GM21619 (cell line): ENCODE results near the gene TCEA2.

Source experiments
- ATAC-seq: cut with Tn5 transposase; IDR thresholded peaks from one replicate; pipeline ENCODE4 v1.9.1; 2021; ENCODE audit not compliant: unreplicated experiment

The TCEA2 gene

DNA sequence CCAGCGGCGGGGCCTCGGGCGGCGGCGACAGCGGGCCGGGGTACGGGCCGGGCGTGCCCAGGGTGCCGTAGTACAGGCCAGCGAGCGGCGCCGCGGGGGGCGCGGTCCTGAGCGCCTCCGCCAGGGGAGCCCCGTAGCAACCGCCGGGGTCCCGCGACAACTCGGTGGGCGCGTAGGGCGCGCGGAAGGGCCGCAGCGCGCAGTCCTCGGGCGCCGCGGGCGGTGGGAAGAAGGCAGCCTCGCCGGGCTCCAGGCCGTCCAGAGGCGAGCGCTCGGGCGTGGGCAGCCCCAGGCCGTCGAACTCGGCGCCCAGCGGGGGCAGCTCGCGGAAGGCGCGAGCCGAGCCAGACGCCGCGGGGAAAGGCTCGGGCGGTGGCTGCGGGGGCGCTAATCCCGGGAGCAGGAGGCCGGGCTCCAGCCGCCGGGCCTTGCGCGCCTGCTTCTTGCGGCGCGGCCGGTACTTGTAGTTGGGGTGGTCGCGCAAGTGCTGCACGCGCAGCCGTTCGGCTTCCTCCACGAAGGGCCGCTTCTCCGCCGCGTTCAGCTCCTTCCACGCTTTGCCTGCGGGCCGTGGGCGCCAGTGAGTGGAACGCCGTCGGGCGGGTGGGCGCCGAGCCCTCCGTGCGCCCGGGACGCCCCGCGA lies 14.5 kb upstream of the TCEA2 start:
- no peak for ATAC-seq

- no peak for ATAC-seq
Observed at GRCh38 chr20:64049060-64049877, 13.7 kb upstream of the TCEA2 start, which contains the start of gene SOX18. Gene SOX18 (minus strand): TSS chr20:64049639. CDS start chr20:64049516, 123 bp downstream.

DNA sequence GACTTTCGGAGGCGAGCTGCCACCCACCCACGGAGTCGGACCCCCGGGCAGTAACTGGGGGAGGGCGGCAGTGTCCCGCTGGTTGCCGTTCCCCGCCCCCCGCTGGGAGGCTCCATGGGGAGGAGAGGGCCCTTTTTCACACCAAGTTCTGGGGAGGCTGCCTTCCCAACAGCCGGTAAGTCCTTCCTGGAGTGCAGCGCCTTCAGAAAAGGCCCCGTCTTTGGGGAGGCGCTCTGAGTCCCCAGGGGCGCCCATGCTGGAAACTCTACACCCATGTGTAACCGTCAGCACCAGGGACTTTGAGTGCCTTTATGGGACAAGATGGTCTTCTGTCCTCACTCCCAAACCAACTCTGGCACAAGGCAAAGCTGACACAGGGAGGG lies 13.1 kb upstream of the TCEA2 start:
- no peak for ATAC-seq

- no peak for ATAC-seq
Observed at GRCh38 chr20:64050261-64051032, 12.6 kb upstream of the TCEA2 start.

- ATAC-seq: no peak
Observed at GRCh38 chr20:64051033-64051452, 12.0 kb upstream of the TCEA2 start.

DNA sequence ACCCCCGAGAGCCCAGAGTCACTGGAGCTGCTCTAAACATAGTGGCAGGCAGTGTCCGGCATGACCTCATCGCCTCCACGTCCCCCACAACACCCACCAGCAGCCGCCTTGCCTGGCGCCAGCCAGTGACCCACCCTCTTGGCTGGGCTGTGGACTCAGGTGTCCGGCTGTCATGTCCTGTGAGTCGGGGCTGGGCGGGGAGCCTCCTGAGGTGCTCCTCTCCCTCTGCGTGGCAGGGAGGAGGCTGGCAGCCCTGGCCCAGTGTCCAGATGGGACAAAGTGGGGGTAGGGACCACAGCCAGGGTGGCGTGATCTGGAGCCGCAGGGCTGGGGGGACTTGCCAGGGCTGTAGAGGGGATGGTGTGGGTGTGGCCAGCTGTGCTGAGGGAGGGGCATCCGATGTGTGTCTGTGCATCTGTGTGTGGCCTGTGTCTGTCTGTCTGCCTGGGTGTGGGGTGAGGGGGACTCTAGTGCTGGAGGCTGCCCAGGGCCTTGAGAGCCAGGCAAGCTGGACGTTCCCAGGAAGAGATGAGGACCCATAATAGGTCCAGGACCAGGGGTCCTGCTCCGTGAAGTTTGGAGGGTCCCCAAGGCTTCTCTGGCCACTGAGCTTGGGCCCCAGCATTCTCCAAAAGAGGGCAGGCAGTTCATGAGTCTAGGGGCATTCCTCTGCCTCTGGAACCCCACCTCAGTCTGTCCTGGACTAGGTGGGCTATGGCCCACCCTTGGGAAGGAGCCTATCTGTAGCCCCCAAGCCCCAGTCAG lies 11.3 kb upstream of the TCEA2 start:
- ATAC-seq: no peak

GRCh38 chr20:64052326-64052722 lies 10.7 kb upstream of the TCEA2 start:
- no peak for ATAC-seq

DNA sequence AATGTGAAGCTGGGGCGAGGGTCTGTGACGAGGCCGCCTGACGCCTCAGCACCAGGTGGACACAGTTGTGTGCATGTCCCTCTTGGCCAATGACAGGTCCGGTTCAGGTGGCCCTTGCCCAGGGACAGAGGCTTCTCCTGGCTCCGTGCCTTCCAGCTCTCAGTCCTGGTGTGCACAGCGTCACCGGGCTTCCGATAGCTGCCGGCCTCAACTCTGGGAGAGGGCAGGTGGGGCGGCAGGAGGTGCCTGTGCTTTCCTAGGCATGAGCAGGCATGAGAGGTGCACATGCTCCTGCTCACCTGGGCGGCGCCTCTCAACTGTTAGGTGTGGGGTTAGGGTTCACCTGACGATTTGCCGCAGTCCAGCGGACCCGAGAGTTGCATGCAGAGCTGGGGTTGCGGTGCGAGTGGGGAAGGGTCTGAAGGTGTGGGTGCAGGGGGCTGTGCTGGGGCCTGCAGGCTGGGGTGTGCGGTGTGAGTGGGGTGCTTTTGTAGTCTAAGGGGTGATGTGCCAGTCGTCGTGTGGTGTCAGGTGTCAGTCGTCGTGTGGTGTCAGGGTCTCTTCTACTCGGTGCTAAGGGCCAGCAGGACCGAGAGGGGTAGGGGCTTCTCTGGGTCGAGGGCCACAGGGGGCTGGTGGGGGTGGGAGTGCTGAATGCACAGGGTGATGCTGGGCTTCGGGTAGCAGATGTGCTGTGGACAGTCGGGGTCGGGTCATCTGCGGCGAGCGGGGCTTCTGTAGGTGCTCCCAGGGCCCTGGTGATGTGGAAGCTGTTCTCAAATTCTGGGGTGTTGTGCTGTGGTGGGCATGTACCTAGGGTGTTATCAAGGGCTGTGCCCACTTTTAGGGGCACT lies 9.8 kb upstream of the TCEA2 start:
- ATAC-seq: no peak

DNA sequence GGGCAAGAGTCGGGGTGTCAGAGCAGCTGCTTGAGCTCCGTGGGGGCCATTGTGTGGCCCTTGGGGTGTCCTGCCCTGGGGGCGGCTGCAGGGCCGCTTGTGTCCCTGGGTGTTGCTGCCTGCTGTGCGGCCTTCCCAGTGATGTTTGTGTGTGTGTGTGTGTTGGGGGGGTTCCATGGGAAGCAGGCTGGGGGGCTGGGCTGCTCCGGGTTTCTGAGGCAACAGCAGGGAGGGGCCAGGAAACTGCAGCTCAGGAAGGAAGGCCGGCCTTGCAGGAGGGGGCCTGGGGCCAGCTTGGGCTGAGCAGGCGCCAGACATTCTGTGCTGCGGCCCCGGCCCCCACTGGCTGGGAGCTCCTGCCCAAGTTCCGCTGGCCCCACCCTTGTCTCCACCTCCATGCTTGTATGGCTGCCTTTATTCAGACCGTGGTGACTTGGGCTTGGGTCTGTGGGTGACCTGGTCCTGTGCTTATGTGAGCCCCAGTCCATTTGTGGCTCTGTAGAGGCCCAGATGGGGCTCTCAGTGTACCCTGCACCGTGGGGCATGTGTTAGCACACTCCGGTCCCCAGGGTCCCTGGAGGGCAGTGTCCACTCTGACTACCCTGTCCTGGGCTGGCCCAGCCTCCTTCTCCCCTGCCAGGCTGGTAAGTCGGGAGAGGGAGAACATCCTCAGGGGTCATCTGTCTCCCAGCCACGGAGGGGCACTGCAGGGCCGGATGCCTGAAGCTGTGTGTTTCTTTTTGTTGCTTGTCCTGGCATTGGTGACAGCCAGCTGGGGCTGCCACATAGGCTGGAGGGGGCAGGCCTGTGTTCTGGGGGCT lies 8.9 kb upstream of the TCEA2 start:
- no peak for ATAC-seq

DNA sequence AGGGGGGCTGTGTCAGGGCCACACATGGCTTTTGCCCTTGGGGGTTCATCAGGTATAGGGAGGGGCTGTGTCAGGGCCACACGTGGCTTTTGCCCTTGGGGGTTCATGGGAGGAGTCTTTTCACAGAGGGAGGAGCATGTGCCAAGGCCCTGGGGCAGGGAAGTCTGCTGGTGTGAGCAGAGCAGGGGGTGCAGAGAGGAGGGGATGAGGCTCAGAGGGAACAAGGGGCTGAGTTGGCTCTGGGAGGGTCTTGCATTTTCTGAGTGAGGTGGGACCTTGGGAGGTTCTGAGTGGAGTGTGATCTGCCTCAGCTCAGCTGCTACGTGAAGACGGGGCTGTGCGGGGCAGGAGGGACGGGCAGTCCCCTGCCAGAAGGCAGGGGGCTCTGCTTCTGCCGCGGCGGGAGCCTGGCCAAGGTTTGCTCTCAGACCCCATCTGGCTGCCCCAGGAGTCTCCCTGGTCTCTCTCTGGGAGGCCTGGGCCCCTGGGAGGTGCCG lies 7.6 kb upstream of the TCEA2 start:
- ATAC-seq: no peak

GRCh38 chr20:64055893-64056638 lies 6.9 kb upstream of the TCEA2 start:
- no peak for ATAC-seq

DNA sequence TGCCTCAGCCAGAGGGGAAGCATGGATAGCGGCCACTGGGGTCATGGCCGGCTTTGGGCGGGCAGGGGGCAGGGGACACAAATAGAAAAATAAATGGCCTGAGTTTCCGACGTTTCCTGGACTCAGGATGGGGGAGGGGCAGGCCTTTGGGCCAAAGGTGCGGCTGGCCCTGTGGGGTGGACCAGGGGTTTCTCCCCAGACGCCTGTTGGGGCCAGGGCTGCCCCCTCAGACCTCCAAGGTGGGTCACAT lies 6.4 kb upstream of the TCEA2 start:
- no peak for ATAC-seq

GRCh38 chr20:64056889-64057627 lies 5.9 kb upstream of the TCEA2 start:
- ATAC-seq: no peak

DNA sequence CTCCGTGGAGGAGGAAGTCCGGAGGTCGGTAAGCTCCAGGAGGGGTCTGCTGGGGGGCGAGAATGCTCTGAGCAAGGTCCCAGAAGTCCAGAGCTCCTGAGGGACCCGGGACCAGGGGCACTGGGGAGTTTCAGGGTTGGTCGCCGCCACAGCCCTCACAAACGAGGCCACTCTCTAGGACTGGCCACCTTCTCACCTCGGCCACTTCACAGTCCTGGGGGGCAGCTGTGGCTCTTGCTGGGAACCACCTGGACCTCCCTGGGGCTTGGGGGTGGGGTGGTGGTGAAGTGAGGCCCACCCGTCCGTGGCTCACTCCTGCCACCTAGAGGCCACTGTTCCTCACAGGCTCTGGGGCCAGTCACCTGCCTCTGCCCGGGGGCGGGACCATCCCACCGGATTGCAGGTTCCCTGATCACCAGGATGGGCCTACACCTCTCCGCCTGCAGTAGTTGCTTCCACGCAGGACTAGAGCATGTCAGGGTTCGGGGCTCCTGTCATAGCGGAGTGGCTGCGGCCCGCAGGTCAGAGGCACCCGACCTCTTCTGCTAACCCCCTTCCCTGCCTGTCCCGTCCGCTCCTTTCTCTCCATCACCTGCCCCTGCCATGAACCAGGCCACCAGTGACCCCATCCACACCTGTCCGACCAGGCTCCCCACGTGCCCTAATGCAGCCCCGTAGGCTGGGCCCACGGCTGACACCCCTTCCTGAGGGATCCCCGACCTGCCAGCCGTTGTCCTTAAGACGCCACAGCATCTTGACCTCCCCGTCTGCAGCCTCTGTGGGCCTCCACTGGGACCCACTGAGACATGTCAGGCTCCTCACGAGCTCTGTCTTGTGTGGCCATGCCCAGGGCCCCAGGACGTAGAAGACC lies 5.1 kb upstream of the TCEA2 start:
- ATAC-seq: peak; percentile 45

DNA sequence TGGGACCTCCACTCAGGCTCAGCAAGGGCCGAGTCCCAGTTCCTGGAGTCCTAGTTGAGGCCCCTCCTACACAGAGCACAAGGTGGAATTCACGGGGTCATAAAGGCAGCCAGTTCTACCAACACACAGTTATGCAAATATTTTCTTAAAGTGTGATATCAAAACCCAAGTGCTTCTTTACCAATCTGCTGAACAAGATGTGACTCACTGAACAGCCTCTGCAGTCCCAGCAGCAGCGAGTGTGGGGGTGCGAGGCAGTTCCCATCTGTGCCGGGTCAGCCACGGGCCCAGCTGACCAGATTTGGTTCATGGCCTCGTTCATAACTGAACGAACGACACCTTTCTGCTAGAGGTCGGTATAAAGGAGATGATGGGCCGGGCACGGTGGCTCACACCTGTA lies 4.5 kb upstream of the TCEA2 start:
- no peak for ATAC-seq

DNA sequence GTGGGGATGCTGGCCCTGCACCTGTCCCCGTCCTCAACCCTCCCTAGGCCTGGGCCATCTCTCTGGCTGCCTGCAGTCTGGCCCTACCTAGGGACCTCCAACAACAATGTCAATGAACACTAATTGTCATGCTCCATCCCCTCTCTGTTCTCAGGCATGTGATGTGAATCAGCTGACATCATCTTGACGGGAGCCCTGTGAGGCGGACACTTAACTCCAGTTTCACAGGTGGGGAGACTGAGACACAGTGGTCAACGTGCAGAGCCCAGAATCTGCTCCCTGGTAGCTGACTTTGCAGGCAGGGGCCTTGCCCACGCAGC lies 762 bp upstream of the TCEA2 start:
- no peak for ATAC-seq
